Fibroblast of skin of abdomen (primary cell): ENCODE measurements around the gene LAMC3.
A peak's percentile ranks its signal among the peaks of the same experiment; 100 is the strongest.

Source experiments
- DNase-seq: peaks from one replicate; pipeline ENCODE4 v3.0.0-alpha.2; 2013

Gene LAMC3

GRCh38 chr9:130979591-130980385 is 29.2 kb upstream of the LAMC3 start:
- DNase-seq = no peak

- DNase-seq = no peak
Measured at GRCh38 chr9:130980526-130980925, 28.4 kb upstream of the LAMC3 start.

GRCh38 chr9:130981002-130981755 is 27.8 kb upstream of the LAMC3 start:
- no peak for DNase-seq

GRCh38 chr9:130981756-130982137 is 27.2 kb upstream of the LAMC3 start:
- DNase-seq = no peak

GRCh38 chr9:130982636-130983358 is 26.2 kb upstream of the LAMC3 start:
- no peak for DNase-seq

- DNase-seq = no peak
Measured at GRCh38 chr9:130983359-130983670, 25.7 kb upstream of the LAMC3 start.

GRCh38 chr9:130983970-130984369 is 25.0 kb upstream of the LAMC3 start:
- DNase-seq = no peak

GRCh38 chr9:130984521-130984920 is 24.5 kb upstream of the LAMC3 start:
- no peak for DNase-seq

GRCh38 chr9:130985029-130985428 is 23.9 kb upstream of the LAMC3 start:
- DNase-seq = no peak

GRCh38 chr9:130985606-130986162 is 23.3 kb upstream of the LAMC3 start:
- DNase-seq = no peak

- DNase-seq = no peak
Measured at GRCh38 chr9:130986356-130986965, 22.5 kb upstream of the LAMC3 start.

GRCh38 chr9:130987054-130987453 is 21.9 kb upstream of the LAMC3 start:
- DNase-seq = no peak

- DNase-seq = peak; percentile 33
Measured at GRCh38 chr9:130987738-130988399, 21.1 kb upstream of the LAMC3 start.

- no peak for DNase-seq
Measured at GRCh38 chr9:130988400-130988747, 20.6 kb upstream of the LAMC3 start.

GRCh38 chr9:130988905-130989304 is 20.1 kb upstream of the LAMC3 start:
- no peak for DNase-seq

GRCh38 chr9:130989391-130989790 is 19.6 kb upstream of the LAMC3 start:
- no peak for DNase-seq

GRCh38 chr9:130989891-130990290 is 19.1 kb upstream of the LAMC3 start:
- DNase-seq = no peak

- DNase-seq = no peak
Measured at GRCh38 chr9:130990306-130990977, 18.5 kb upstream of the LAMC3 start.

- DNase-seq = no peak
Measured at GRCh38 chr9:130990978-130991777, 17.8 kb upstream of the LAMC3 start.

- no peak for DNase-seq
Measured at GRCh38 chr9:130991778-130992681, 16.9 kb upstream of the LAMC3 start.
